K562 (cell line): ENCODE measurements around the gene CREB3L1. TPM values are rescaled to one million over a fixed set of nuclear protein-coding genes. Genes with fewer than 3 reads are reported as not detected.
A peak's percentile ranks its signal among the peaks of the same experiment; 100 is the strongest.

Experiments used
- ATAC-seq: fragments of 200-7000 bp; cut with Tn5 transposase; 3 replicates; pipeline ENCODE4 v1.9.1; 2020; ENCODE audit warnings: moderate library complexity
- BruUV-seq: library from RNA; stranded (reverse); fragments of 400-500 nt; replicated peaks from 2 replicates; lab custom pipeline; 2021; lab: Mats Ljungman, UMichigan
- CTCF ChIA-PET: fragments of 300-600 bp; formaldehyde crosslinking; extraction: SDS; loops from one replicate; lab custom pipeline; 2021; ENCODE audit warnings: low intra/inter-chr PET ratio; lab: Yijun Ruan, JAX
- POLR2A ChIA-PET: fragments of 300-600, 350-650 bp; sonication (Branson Sonifier 250); formaldehyde crosslinking; extraction: SDS; loops from one replicate; lab custom pipeline; 2021; ENCODE audit warnings: antibody characterized with exemption, inconsistent platforms; lab: Yijun Ruan, JAX
- DNase-seq, 4 experiments: peaks; one replicate each; pipeline versions ENCODE4 v3.0.0 to v3.0.0-alpha.2; 2011 to 2018; ENCODE audit warnings: low spot score in 3 of 4, mixed read lengths in 3 of 4; ENCODE audit errors: extremely low read depth in 1 of 4
- FAIRE-seq: peaks from 2 replicates; lab custom pipeline; 2011; peaks lifted over from hg19 to GRCh38; lab: Jason Lieb, UNC
- H2AFZ ChIP-seq: 2 replicates; pipeline ENCODE4 v1.6.0; 2011; ENCODE audit warnings: low read depth, low read length, control low read depth, inconsistent platforms
- H3K27ac ChIP-seq: fragments of 200-600 bp; 3 replicates; pipeline ENCODE4 v1.8.0; 2011; ENCODE audit warnings: low read depth, mild to moderate bottlenecking, control low read depth, inconsistent platforms, low read length, moderate library complexity, mixed read lengths; ENCODE audit errors: extremely low read depth
- H3K27me3 ChIP-seq, 2 experiments: fragments of 300-600 bp in 1 of 2; 2 replicates in 1 of 2; 3 replicates in 1 of 2; pipeline versions ENCODE4 v1.6.0 to v1.8.0; 2011; ENCODE audit warnings: inconsistent platforms in 2 of 2, low read length in 2 of 2, mild to moderate bottlenecking in 1 of 2, mixed read lengths in 1 of 2, moderate library complexity in 1 of 2; ENCODE audit not compliant: control insufficient read depth in 2 of 2, insufficient read depth in 2 of 2
- H3K36me3 ChIP-seq: fragments of 300-600 bp; 3 replicates; pipeline ENCODE4 v1.8.0; 2011; ENCODE audit warnings: mild to moderate bottlenecking, low read length, inconsistent platforms; ENCODE audit not compliant: control insufficient read depth, insufficient read depth
- H3K4me1 ChIP-seq, 2 experiments: fragments of 200-600 bp in 1 of 2; replicated peaks in 1 of 2; 2 replicates in 1 of 2; 3 replicates in 1 of 2; pipeline versions ENCODE4 v1.5.1 to v1.8.0; 2011; ENCODE audit warnings: inconsistent platforms in 2 of 2, low read length in 2 of 2, mild to moderate bottlenecking in 1 of 2, mixed read lengths in 1 of 2, moderate library complexity in 1 of 2; ENCODE audit not compliant: control insufficient read depth in 2 of 2, insufficient read depth in 2 of 2
- H3K4me2 ChIP-seq: 2 replicates; pipeline ENCODE4 v1.6.1; 2011; ENCODE audit warnings: low read length, control low read depth, inconsistent platforms, mixed read lengths; ENCODE audit not compliant: insufficient read depth
- H3K4me3 ChIP-seq: fragments of 200-600 bp; sonication (generic), shearing (Covaris generic); 2 replicates; pipeline ENCODE4 v1.5.1; 2016; ENCODE audit warnings: control low read depth, inconsistent platforms
- H3K79me2 ChIP-seq: fragments of 200-600 bp; 3 replicates; pipeline ENCODE4 v1.8.0; 2011; ENCODE audit warnings: low read length, inconsistent platforms; ENCODE audit not compliant: control insufficient read depth, insufficient read depth
- H3K9ac ChIP-seq, 2 experiments: 2 replicates each; pipeline versions ENCODE4 v1.6.0 to v1.6.1; 2011; ENCODE audit warnings: low read depth in 2 of 2, low read length in 2 of 2, control low read depth in 1 of 2, inconsistent platforms in 1 of 2, mild to moderate bottlenecking in 1 of 2, mixed read lengths in 1 of 2; ENCODE audit not compliant: insufficient read depth in 1 of 2
- H3K9me1 ChIP-seq: one replicate; pipeline ENCODE4 v1.6.0; 2011; ENCODE audit warnings: inconsistent platforms, mild to moderate bottlenecking, low read length, moderate library complexity; ENCODE audit not compliant: control insufficient read depth, insufficient read depth
- H3K9me3 ChIP-seq: replicated peaks from 2 replicates; pipeline ENCODE4 v1.5.1; 2011; ENCODE audit warnings: low read depth, low read length, inconsistent platforms; ENCODE audit not compliant: control insufficient read depth, insufficient read depth
- H4K20me1 ChIP-seq: replicated peaks from 2 replicates; pipeline ENCODE4 v1.6.1; 2011; ENCODE audit warnings: low read length, inconsistent platforms, mixed read lengths; ENCODE audit not compliant: control insufficient read depth, insufficient read depth
- ATF1 ChIP-seq, 2 experiments: fragments of 450-650 bp in 1 of 2; IDR thresholded peaks; 2 replicates each; pipeline ENCODE4 v1.6.1; 2016; ENCODE audit warnings: missing compliant biosample characterization in 1 of 2, missing genetic modification characterization in 1 of 2
- BHLHE40 ChIP-seq: IDR thresholded peaks from 2 replicates; pipeline ENCODE4 v1.6.1; 2011; ENCODE audit warnings: low read length, improper control_type of control experiment
- BRD9 ChIP-seq: fragments of 450-650 bp; IDR thresholded peaks from 2 replicates; pipeline ENCODE4 v1.6.1; 2018; ENCODE audit warnings: low read depth; ENCODE audit not compliant: partially characterized antibody
- CBX2 ChIP-seq: fragments of 200-600 bp; sonication (generic); IDR thresholded peaks from one replicate; pipeline ENCODE4 v1.6.1; 2012; ENCODE audit warnings: mild to moderate bottlenecking, low read length, inconsistent platforms; ENCODE audit not compliant: insufficient read depth, poor library complexity, severe bottlenecking
- CCAR2 ChIP-seq: fragments of 200-400 bp; formaldehyde crosslinking; IDR thresholded peaks from 2 replicates; pipeline ENCODE4 v1.6.1; 2017; ENCODE audit warnings: mild to moderate bottlenecking, low read depth, low read length
- CREB1 ChIP-seq, 2 experiments: sonication (generic) in 1 of 2; formaldehyde crosslinking in 1 of 2; IDR thresholded peaks; 2 replicates each; pipeline versions ENCODE4 v1.6.1 to v1.8.0; 2012 to 2022; ENCODE audit warnings: inconsistent platforms in 1 of 2, mild to moderate bottlenecking in 1 of 2, missing genetic modification reagents in 1 of 2, moderate library complexity in 1 of 2
- CTBP1 ChIP-seq: fragments of 450-650 bp; IDR thresholded peaks from 2 replicates; pipeline ENCODE4 v1.6.1; 2016; ENCODE audit warnings: borderline replicate concordance
- DEAF1 ChIP-seq: fragments of 450-650 bp; formaldehyde crosslinking; IDR thresholded peaks from 2 replicates; pipeline ENCODE4 v1.4.0; 2020; ENCODE audit warnings: mild to moderate bottlenecking, moderate library complexity
- DNMT1 ChIP-seq: fragments of 450-650 bp; IDR thresholded peaks from 2 replicates; pipeline ENCODE4 v1.6.1; 2016; ENCODE audit warnings: antibody characterized with exemption, mild to moderate bottlenecking
- E2F4 ChIP-seq: sonication (generic); formaldehyde crosslinking; IDR thresholded peaks from 2 replicates; pipeline ENCODE4 v1.8.0; 2022; ENCODE audit warnings: mild to moderate bottlenecking, low read depth, missing genetic modification reagents
- ETS2 ChIP-seq: IDR thresholded peaks from 2 replicates; pipeline ENCODE4 v1.6.1; 2016; ENCODE audit warnings: borderline replicate concordance, missing genetic modification characterization, mild to moderate bottlenecking, moderate library complexity, missing compliant biosample characterization; ENCODE audit not compliant: poor library complexity, severe bottlenecking
- HMG20A ChIP-seq: fragments of 450-650 bp; formaldehyde crosslinking; conservative IDR thresholded peaks from 2 replicates; pipeline ENCODE4 v1.4.0; 2020; ENCODE audit warnings: mild to moderate bottlenecking, mixed read lengths
- KLF16 ChIP-seq: IDR thresholded peaks from 2 replicates; pipeline ENCODE4 v1.6.1; 2016; ENCODE audit warnings: antibody characterized with exemption
- MCM3 ChIP-seq: fragments of 450-650 bp; IDR thresholded peaks from 2 replicates; pipeline ENCODE4 v1.6.1; 2016
- NFATC3 ChIP-seq: fragments of 450-650 bp; IDR thresholded peaks from 2 replicates; pipeline ENCODE4 v1.6.1; 2017; ENCODE audit warnings: mild to moderate bottlenecking
- PHF20 ChIP-seq: fragments of 450-650 bp; IDR thresholded peaks from 2 replicates; pipeline ENCODE4 v1.6.1; 2018; ENCODE audit not compliant: partially characterized antibody
- RBFOX2 ChIP-seq: fragments of 200-400 bp; formaldehyde crosslinking; IDR thresholded peaks from 2 replicates; pipeline ENCODE4 v1.6.1; 2017; ENCODE audit warnings: low read depth, mild to moderate bottlenecking, low read length, moderate library complexity
- SP1 ChIP-seq: sonication (generic); formaldehyde crosslinking; IDR thresholded peaks from 2 replicates; pipeline ENCODE4 v1.8.1; 2022; ENCODE audit warnings: mild to moderate bottlenecking, missing genetic modification reagents
- SRSF3 ChIP-seq: fragments of 200-400 bp; formaldehyde crosslinking; IDR thresholded peaks from 2 replicates; pipeline ENCODE4 v1.6.1; 2016; ENCODE audit warnings: mild to moderate bottlenecking, low read length, moderate library complexity; ENCODE audit not compliant: insufficient read depth
- TCF3 ChIP-seq: sonication (generic); formaldehyde crosslinking; IDR thresholded peaks from 2 replicates; pipeline ENCODE4 v1.4.0; 2020; ENCODE audit warnings: mild to moderate bottlenecking, missing genetic modification reagents
- ZBED1 ChIP-seq: IDR thresholded peaks from 2 replicates; pipeline ENCODE4 v1.6.1; 2014
- ZNF668 ChIP-seq: fragments of 250-450 bp; sonication (Bioruptor Pico); IDR thresholded peaks from 2 replicates; pipeline ENCODE4 v1.8.0; 2022; ENCODE audit warnings: mild to moderate bottlenecking, inconsistent platforms
- WGBS: fragments of 100-300 bp; shearing (Covaris generic); methylation state at CpG from one replicate; pipeline ENCODE4 v1.1.6; 2016; ENCODE audit warnings: low coverage, mixed read lengths; ENCODE audit not compliant: insufficient coverage; ENCODE audit errors: missing lambda C conversion rate; 5-methylcytosine and 5-hydroxymethylcytosine counted together
- in situ Hi-C: fragments of 300-500 bp; cut with MboI; formaldehyde crosslinking; loops from 4 replicates; pipeline ENCODE4 v1.15.0; 2018; ENCODE audit warnings: inconsistent platforms, mixed read lengths
- intact Hi-C: fragments of 100-400 bp; cut with micrococcal nuclease; formaldehyde crosslinking; loops from 2 replicates; pipeline ENCODE4 v1.14.2; 2022
- polyA plus RNA-seq, 8 experiments: library from polyadenylated mRNA; depleted of rRNA in 4 of 8; stranded (reverse) in 5 of 8; unstranded in 3 of 8; fragments of >200 nt; fragmentation: Nextera tagmentation in 2 of 8; fragmentation: Illumina TruSeq in 1 of 8; extraction: Ambion mirVana in 2 of 8; extraction: Trizol in 1 of 8; gene quantifications; 2 replicates each; pipeline versions ENCODE4 v1.2.1 to v1.2.3, GENCODE V29; 2011 to 2014; ENCODE audit warnings: inconsistent platforms in 1 of 8, missing spikeins in 1 of 8
- total RNA-seq, 7 experiments: library from RNA; depleted of rRNA in 6 of 7; stranded (reverse); fragments of >200 nt in 6 of 7; fragmentation: Illumina TruSeq in 2 of 7; extraction: Trizol in 2 of 7; gene quantifications; 2 replicates each; pipeline versions ENCODE4 v1.2.1 to v1.2.3, GENCODE V29; 2011 to 2021; ENCODE audit warnings: low replicate concordance in 1 of 7

The CREB3L1 gene
- total and polyA plus RNA-seq, 9 of the 15 experiments (the other 6 are each of a cell fraction or from before 2014, with no cell fraction given) = 1.2 to 27.6 (median 3.7) TPM

GRCh38 chr11:46281371-46281831 is 3.9 kb downstream of the CREB3L1 start (continued):
- TF ChIP-seq KLF16 = peak; percentile 20; the same call in 1 of the 2 replicates
- TF ChIP-seq RBFOX2 = no peak
- TF ChIP-seq DNMT1 = no peak
- no peak for TF ChIP-seq E2F4 (CRISPR knock-in tag)
- peak; percentile 25 for TF ChIP-seq TCF3
- no peak for TF ChIP-seq BRD9
- TF ChIP-seq PHF20 = no peak
- TF ChIP-seq, all 486 proteins: peak for 14

GRCh38 chr11:46285173-46285572 is 7.7 kb downstream of the CREB3L1 start:
- Histone ChIP-seq H3K27me3 (no peaks in the 10 kb centered on the region), H4K20me1 (0 out of 2 replicates have a peak, but pooled peaks cover 3% of the 10 kb centered on the region), H3K9me1 (no peaks in the 10 kb centered on the region), H3K4me3 (no peak overlapping the region), H3K79me2 (peaks cover 26% of the 10 kb centered on the region), H3K36me3 (no peaks in the 10 kb centered on the region), H2AFZ (no peak overlapping the region), H3K9me3 (no peaks in the 10 kb centered on the region), H3K4me1 (peaks cover 14 to 28% of the 10 kb centered on the region in 2 experiments), H3K9ac (peak overlapping the region in 1 of 2 experiments; percentile 71; a peak in 1 of 4 replicates), H3K27ac (no peak overlapping the region), H3K4me2 (no peak overlapping the region)
- FAIRE-seq (no peak), ATAC-seq (no peak), DNase-seq (no peak)
- ChIA-PET POLR2A (interaction anchor here (1.0 to 3.8 kb wide), 4 partner anchors 11 to 158 kb away, joined by 3 to 20 read pairs (median 6); no protein-coding TSS in a partner anchor), CTCF (interaction anchor here (0.7 kb wide), 1 partner anchor 13 kb away, joined by 3 read pairs; no protein-coding TSS in a partner anchor)
- intact Hi-C loops (no loop called here), in situ Hi-C loops (no loop called here)
- 65% methylated on average over 2 of the region's 3 CpGs for WGBS
- BruUV-seq = no TSS peak
- no peak for TF ChIP-seq MCM3
- no peak for TF ChIP-seq SP1 (CRISPR knock-in tag)
- no peak for TF ChIP-seq CTBP1
- no peak for TF ChIP-seq ATF1 (CRISPR knock-in tag; IDR thresholded peaks at IDR 0.05)
- no peak for TF ChIP-seq ATF1 (tag; IDR thresholded peaks at IDR 0.05)
- no peak for TF ChIP-seq BHLHE40
- no peak for TF ChIP-seq ZBED1
- TF ChIP-seq CBX2 = no peak
- no peak for TF ChIP-seq NFATC3
- TF ChIP-seq HMG20A = no peak
- no peak for TF ChIP-seq ZNF668
- TF ChIP-seq CCAR2 = no peak
- no peak for TF ChIP-seq ETS2 (tag)
- no peak for TF ChIP-seq DEAF1 (CRISPR knock-in tag)
- TF ChIP-seq SRSF3 = no peak
- no peak for TF ChIP-seq CREB1 (IDR thresholded peaks at IDR 0.05)
- no peak for TF ChIP-seq CREB1 (CRISPR knock-in tag; IDR thresholded peaks at IDR 0.05)
- no peak for TF ChIP-seq DNMT1
